GM18519 (cell line): ENCODE data around the gene TMEM33.
"Not testable (repeated sequence)": the region's sequence is repeated elsewhere in the genome, so short reads cannot be mapped to it uniquely, and the experiment has no call there.

ENCODE experiments used
- ATAC-seq: cut with Tn5 transposase; IDR thresholded peaks from one replicate; pipeline ENCODE4 v1.9.1; 2021; ENCODE audit warnings: mild to moderate bottlenecking, moderate library complexity; ENCODE audit not compliant: unreplicated experiment, low FRiP score

The TMEM33 gene

GRCh38 chr4:41934901-41935651 lies at the start of gene TMEM33:
Gene TMEM33, plus strand, starts transcription at chr4:41935429. Its CDS starts 56 bp downstream, at chr4:41935485.
- peak; percentile 67 for ATAC-seq

GRCh38 chr4:41885456-41885855 lies 49.8 kb upstream of the TMEM33 start:
- ATAC-seq = no peak

- ATAC-seq = no peak
These were observed 48.0 kb upstream of the TMEM33 start for GRCh38 chr4:41887277-41887676.

GRCh38 chr4:41887821-41888686 lies 47.2 kb upstream of the TMEM33 start:
- ATAC-seq = no peak

GRCh38 chr4:41888687-41889074 lies 46.5 kb upstream of the TMEM33 start:
- no peak for ATAC-seq

- no peak for ATAC-seq
These were observed 45.9 kb upstream of the TMEM33 start for GRCh38 chr4:41889317-41889716.

- ATAC-seq = no peak
These were observed 45.1 kb upstream of the TMEM33 start for GRCh38 chr4:41890085-41890484.

- ATAC-seq = no peak
These were observed 38.6 kb upstream of the TMEM33 start for GRCh38 chr4:41896648-41897047.

GRCh38 chr4:41897698-41898097 lies 37.5 kb upstream of the TMEM33 start:
- no peak for ATAC-seq

GRCh38 chr4:41909136-41909535 lies 26.1 kb upstream of the TMEM33 start:
- not testable (repeated sequence) for ATAC-seq

GRCh38 chr4:41912546-41912945 lies 22.7 kb upstream of the TMEM33 start:
- ATAC-seq = no peak

- no peak for ATAC-seq
These were observed 21.7 kb upstream of the TMEM33 start for GRCh38 chr4:41913509-41913908.

GRCh38 chr4:41918278-41918677 lies 17.0 kb upstream of the TMEM33 start:
- ATAC-seq = no peak

GRCh38 chr4:41920416-41920815 lies 14.8 kb upstream of the TMEM33 start:
- ATAC-seq = not testable (repeated sequence)

- no peak for ATAC-seq
These were observed 13.8 kb upstream of the TMEM33 start for GRCh38 chr4:41921476-41921875.

- no peak for ATAC-seq
These were observed 7.3 kb upstream of the TMEM33 start for GRCh38 chr4:41927796-41928499.

GRCh38 chr4:41930139-41930831 lies 4.9 kb upstream of the TMEM33 start:
- no peak for ATAC-seq

- ATAC-seq = no peak
These were observed 2.2 kb upstream of the TMEM33 start for GRCh38 chr4:41932988-41933387.

- ATAC-seq = no peak
These were observed 1.2 kb upstream of the TMEM33 start for GRCh38 chr4:41933997-41934503.

- ATAC-seq = no peak
These were observed 722 bp upstream of the TMEM33 start for GRCh38 chr4:41934514-41934900.
